GM12875 (cell line): ENCODE measurements around the gene CLP1.

Source experiments
- H3K4me3 ChIP-seq: one replicate; pipeline ENCODE4 v1.5.1; 2011; ENCODE audit warnings: low read depth, low read length, control low read depth
- CTCF ChIP-seq: IDR thresholded peaks from 2 replicates; pipeline ENCODE4 v1.5.1; 2011; ENCODE audit warnings: low read depth, mild to moderate bottlenecking, control low read depth, inconsistent platforms, low read length, moderate library complexity, borderline replicate concordance; ENCODE audit not compliant: insufficient read depth

Gene CLP1

GRCh38 chr11:57663975-57664374, 6.4 kb downstream of the CLP1 start:
- no peak for TF ChIP-seq CTCF
- H3K4me3 ChIP-seq = no peak overlapping the region

GRCh38 chr11:57667117-57667735, 9.7 kb downstream of the CLP1 start:
- no peak for TF ChIP-seq CTCF
- peak overlapping the region; percentile 92 for H3K4me3 ChIP-seq

GRCh38 chr11:57667736-57668433, 10.3 kb downstream of the CLP1 start, which contains the start of gene ZDHHC5:
Gene ZDHHC5 (plus strand): TSS chr11:57668114. CDS start chr11:57673091, 4,977 bp downstream.
- peak; percentile 44; the same call in 1 of the 2 replicates for TF ChIP-seq CTCF
- H3K4me3 ChIP-seq = peak within 1 kb of the TSS; percentile 92

GRCh38 chr11:57668434-57668782, 10.8 kb downstream of the CLP1 start:
- TF ChIP-seq CTCF = no peak
- H3K4me3 ChIP-seq = peak overlapping the region; percentile 92

GRCh38 chr11:57674251-57674650, 16.7 kb downstream of the CLP1 start:
- no peak for TF ChIP-seq CTCF
- no peak overlapping the region for H3K4me3 ChIP-seq

GRCh38 chr11:57675176-57675941, 17.8 kb downstream of the CLP1 start:
- no peak overlapping the region for H3K4me3 ChIP-seq
- no peak for TF ChIP-seq CTCF
